HepG2 (cell line): ENCODE results near the gene CHMP4B. TPM values are rescaled to one million over a fixed set of nuclear protein-coding genes. Genes with fewer than 3 reads are reported as not detected.

Source experiments
- HES4 ChIP-seq: sonication (generic); formaldehyde crosslinking; IDR thresholded peaks from 2 replicates; pipeline ENCODE4 v1.9.0; 2021; ENCODE audit warnings: mild to moderate bottlenecking, missing genetic modification reagents, borderline replicate concordance
- MBD4 ChIP-seq: IDR thresholded peaks from 2 replicates; pipeline ENCODE4 v1.6.1; 2012; ENCODE audit warnings: low read length, inconsistent platforms, borderline replicate concordance
- MED13 ChIP-seq: sonication (generic); formaldehyde crosslinking; IDR thresholded peaks from 2 replicates; pipeline ENCODE4 v1.5.0; 2020; ENCODE audit warnings: missing genetic modification reagents
- MTA3 ChIP-seq: sonication (generic); formaldehyde crosslinking; IDR thresholded peaks from 2 replicates; pipeline ENCODE4 v1.4.0; 2020; ENCODE audit warnings: missing genetic modification reagents
- NRL ChIP-seq: sonication (generic); formaldehyde crosslinking; IDR thresholded peaks from 2 replicates; pipeline ENCODE4 v1.5.0; 2020; ENCODE audit warnings: missing genetic modification reagents, mild to moderate bottlenecking, moderate library complexity, borderline replicate concordance
- PHF20 ChIP-seq: sonication (generic); formaldehyde crosslinking; IDR thresholded peaks from 2 replicates; pipeline ENCODE4 v1.5.0; 2020; ENCODE audit warnings: mild to moderate bottlenecking, missing genetic modification reagents
- POLR2A ChIP-seq, 2 experiments: IDR thresholded peaks; 2 replicates each; pipeline ENCODE4 v1.6.1; 2011; ENCODE audit warnings: low read depth in 2 of 2, low read length in 2 of 2, mild to moderate bottlenecking in 1 of 2, moderate library complexity in 1 of 2; ENCODE audit not compliant: insufficient read depth in 1 of 2
- RAD51 ChIP-seq: fragments of 450-650 bp; IDR thresholded peaks from 2 replicates; pipeline ENCODE4 v1.6.1; 2016; ENCODE audit warnings: borderline replicate concordance
- SRSF9 ChIP-seq: fragments of 200-400 bp; formaldehyde crosslinking; IDR thresholded peaks from 2 replicates; pipeline ENCODE4 v1.6.1; 2018; ENCODE audit warnings: borderline replicate concordance, mild to moderate bottlenecking, low read depth, low read length; ENCODE audit not compliant: insufficient read depth, poor library complexity, severe bottlenecking
- THAP11 ChIP-seq: IDR thresholded peaks from 2 replicates; pipeline ENCODE4 v1.6.1; 2016; ENCODE audit warnings: missing biosample characterization, missing genetic modification reagents
- XBP1 ChIP-seq: sonication (generic); formaldehyde crosslinking; IDR thresholded peaks from 2 replicates; pipeline ENCODE4 v1.5.0; 2020; ENCODE audit warnings: missing genetic modification reagents
- ZNF224 ChIP-seq: sonication (generic); formaldehyde crosslinking; IDR thresholded peaks from 2 replicates; pipeline ENCODE4 v1.5.0; 2020; ENCODE audit warnings: mild to moderate bottlenecking, missing genetic modification reagents
- ZNF235 ChIP-seq: sonication (generic); formaldehyde crosslinking; IDR thresholded peaks from 2 replicates; pipeline ENCODE4 v1.8.1; 2023; ENCODE audit warnings: mild to moderate bottlenecking, missing genetic modification reagents, borderline replicate concordance
- ZNF256 ChIP-seq: sonication (generic); formaldehyde crosslinking; conservative IDR thresholded peaks from 2 replicates; pipeline ENCODE4 v1.4.0; 2020; ENCODE audit warnings: missing genetic modification reagents
- ZNF296 ChIP-seq: sonication (generic); formaldehyde crosslinking; conservative IDR thresholded peaks from 2 replicates; pipeline ENCODE4 v1.5.0; 2020; ENCODE audit warnings: mild to moderate bottlenecking, missing genetic modification reagents
- ZNF383 ChIP-seq: sonication (generic); formaldehyde crosslinking; IDR thresholded peaks from 2 replicates; pipeline ENCODE4 v1.4.0; 2020; ENCODE audit warnings: missing genetic modification reagents, mild to moderate bottlenecking, borderline replicate concordance
- ZNF713 ChIP-seq: sonication (generic); formaldehyde crosslinking; IDR thresholded peaks from 2 replicates; pipeline ENCODE4 v1.4.0; 2020; ENCODE audit warnings: mild to moderate bottlenecking, missing genetic modification reagents
- ZNF720 ChIP-seq: sonication (generic); formaldehyde crosslinking; IDR thresholded peaks from 2 replicates; pipeline ENCODE4 v1.4.0; 2020; ENCODE audit warnings: missing genetic modification reagents
- polyA plus RNA-seq, 8 experiments: library from polyadenylated mRNA; depleted of rRNA in 3 of 8; stranded (reverse) in 7 of 8; unstranded in 1 of 8; fragments of >200 nt; fragmentation: Illumina TruSeq in 4 of 8; extraction: Trizol in 4 of 8; gene quantifications; 2 replicates each; pipeline versions ENCODE4 v1.2.1 to v1.2.3, GENCODE V29; 2011 to 2016; ENCODE audit warnings: low read depth in 4 of 8, missing spikeins in 1 of 8, mixed read lengths in 1 of 8; ENCODE audit not compliant: insufficient read depth in 1 of 8
- total RNA-seq, 5 experiments: library from RNA; depleted of rRNA; stranded (reverse); fragments of >200 nt; fragmentation: Illumina TruSeq; extraction: Trizol; gene quantifications; 2 replicates each; pipeline ENCODE4 v1.2.3, GENCODE V29; 2016; ENCODE audit warnings: low read depth in 1 of 5
- TF ChIP-seq, protein P1 (sequence below): sonication (generic); formaldehyde crosslinking; IDR thresholded peaks from 2 replicates; pipeline ENCODE4 v1.4.0; 2020; ENCODE audit warnings: mild to moderate bottlenecking, missing genetic modification reagents
- TF ChIP-seq, protein P2 (sequence below): sonication (generic); formaldehyde crosslinking; IDR thresholded peaks from 2 replicates; pipeline ENCODE4 v1.4.0; 2020; ENCODE audit warnings: missing genetic modification reagents
- TF ChIP-seq, protein P3 (sequence below): sonication (generic); formaldehyde crosslinking; IDR thresholded peaks from 2 replicates; pipeline ENCODE4 v1.8.1; 2023; ENCODE audit warnings: mild to moderate bottlenecking, missing genetic modification reagents
- TF ChIP-seq, protein P4 (sequence below): sonication (generic); formaldehyde crosslinking; IDR thresholded peaks from 2 replicates; pipeline ENCODE4 v1.9.0; 2022; ENCODE audit warnings: low read depth, missing genetic modification reagents
- TF ChIP-seq, protein P5 (sequence below): IDR thresholded peaks from 2 replicates; pipeline ENCODE4 v1.6.1; 2016; ENCODE audit warnings: control low read depth

The CHMP4B gene
- total and polyA plus RNA-seq, 2 of the 13 experiments (the other 11 are each of a cell fraction or from before 2014, with no cell fraction given): 40.1 to 45.6 TPM

DNA sequence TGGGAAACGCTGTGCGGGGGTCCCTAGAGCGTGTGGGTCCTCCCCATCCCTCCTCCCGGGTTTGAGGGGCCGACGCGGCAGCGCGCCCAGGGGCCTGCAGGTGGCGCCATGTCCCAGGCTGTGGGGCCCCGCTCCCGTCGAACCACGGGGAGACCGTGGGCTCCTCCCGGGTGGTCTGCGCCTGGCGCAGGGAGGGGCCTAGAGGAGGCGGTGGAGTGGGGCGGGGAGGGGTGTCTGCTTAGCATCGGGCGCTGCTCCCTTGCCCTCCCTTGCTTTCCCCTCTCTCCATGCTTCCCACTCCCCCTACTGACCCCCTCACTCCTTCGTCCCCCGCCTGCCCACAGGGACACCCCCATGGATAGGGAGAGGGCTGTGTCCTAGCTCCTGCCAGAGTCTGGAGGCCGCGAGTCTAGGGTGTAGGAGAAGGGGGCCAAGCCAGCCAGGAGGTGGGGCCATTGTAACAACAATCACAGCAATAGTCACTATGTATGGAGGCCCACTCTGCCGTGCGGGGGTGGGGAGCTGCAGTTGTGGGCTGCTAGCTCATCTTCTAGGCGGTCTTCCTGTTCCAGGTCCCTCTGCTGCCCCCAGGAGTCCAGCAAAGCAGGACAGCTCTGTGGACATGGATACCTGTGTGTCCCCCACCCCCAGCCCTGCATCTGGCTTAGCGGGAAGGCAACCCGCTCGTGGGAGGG is 51.7 kb downstream of the CHMP4B start (continued):
- TF ChIP-seq, protein P1, sequence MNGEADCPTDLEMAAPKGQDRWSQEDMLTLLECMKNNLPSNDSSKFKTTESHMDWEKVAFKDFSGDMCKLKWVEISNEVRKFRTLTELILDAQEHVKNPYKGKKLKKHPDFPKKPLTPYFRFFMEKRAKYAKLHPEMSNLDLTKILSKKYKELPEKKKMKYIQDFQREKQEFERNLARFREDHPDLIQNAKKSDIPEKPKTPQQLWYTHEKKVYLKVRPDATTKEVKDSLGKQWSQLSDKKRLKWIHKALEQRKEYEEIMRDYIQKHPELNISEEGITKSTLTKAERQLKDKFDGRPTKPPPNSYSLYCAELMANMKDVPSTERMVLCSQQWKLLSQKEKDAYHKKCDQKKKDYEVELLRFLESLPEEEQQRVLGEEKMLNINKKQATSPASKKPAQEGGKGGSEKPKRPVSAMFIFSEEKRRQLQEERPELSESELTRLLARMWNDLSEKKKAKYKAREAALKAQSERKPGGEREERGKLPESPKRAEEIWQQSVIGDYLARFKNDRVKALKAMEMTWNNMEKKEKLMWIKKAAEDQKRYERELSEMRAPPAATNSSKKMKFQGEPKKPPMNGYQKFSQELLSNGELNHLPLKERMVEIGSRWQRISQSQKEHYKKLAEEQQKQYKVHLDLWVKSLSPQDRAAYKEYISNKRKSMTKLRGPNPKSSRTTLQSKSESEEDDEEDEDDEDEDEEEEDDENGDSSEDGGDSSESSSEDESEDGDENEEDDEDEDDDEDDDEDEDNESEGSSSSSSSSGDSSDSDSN: peak; percentile 31; the same call in 1 of the 2 replicates
- TF ChIP-seq ZNF720 (CRISPR knock-in tag) (no peak), ZNF224 (no peak), THAP11 (CRISPR knock-in tag) (no peak), ZNF296 (CRISPR knock-in tag) (no peak), HES4 (no peak), MED13 (no peak), POLR2A (IDR thresholded peaks at IDR 0.05; ENCODE audit: insufficient read depth in 1 of 2, low read depth in 2 of 2, low read length in 2 of 2) (no peak), SRSF9 (no peak), MTA3 (CRISPR knock-in tag) (no peak), PHF20 (CRISPR knock-in tag) (no peak), ZNF383 (CRISPR knock-in tag) (no peak), MBD4 (no peak), ZNF256 (no peak), ZNF713 (CRISPR knock-in tag) (no peak), ZNF235 (no peak), RAD51 (no peak), NRL (CRISPR knock-in tag) (peak; percentile 48; the same call in 1 of the 2 replicates), XBP1 (no peak)
- TF ChIP-seq, protein P2, sequence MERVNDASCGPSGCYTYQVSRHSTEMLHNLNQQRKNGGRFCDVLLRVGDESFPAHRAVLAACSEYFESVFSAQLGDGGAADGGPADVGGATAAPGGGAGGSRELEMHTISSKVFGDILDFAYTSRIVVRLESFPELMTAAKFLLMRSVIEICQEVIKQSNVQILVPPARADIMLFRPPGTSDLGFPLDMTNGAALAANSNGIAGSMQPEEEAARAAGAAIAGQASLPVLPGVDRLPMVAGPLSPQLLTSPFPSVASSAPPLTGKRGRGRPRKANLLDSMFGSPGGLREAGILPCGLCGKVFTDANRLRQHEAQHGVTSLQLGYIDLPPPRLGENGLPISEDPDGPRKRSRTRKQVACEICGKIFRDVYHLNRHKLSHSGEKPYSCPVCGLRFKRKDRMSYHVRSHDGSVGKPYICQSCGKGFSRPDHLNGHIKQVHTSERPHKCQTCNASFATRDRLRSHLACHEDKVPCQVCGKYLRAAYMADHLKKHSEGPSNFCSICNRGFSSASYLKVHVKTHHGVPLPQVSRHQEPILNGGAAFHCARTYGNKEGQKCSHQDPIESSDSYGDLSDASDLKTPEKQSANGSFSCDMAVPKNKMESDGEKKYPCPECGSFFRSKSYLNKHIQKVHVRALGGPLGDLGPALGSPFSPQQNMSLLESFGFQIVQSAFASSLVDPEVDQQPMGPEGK (CRISPR knock-in tag): peak; percentile 21; the same call in 1 of the 2 replicates
- TF ChIP-seq, protein P3, sequence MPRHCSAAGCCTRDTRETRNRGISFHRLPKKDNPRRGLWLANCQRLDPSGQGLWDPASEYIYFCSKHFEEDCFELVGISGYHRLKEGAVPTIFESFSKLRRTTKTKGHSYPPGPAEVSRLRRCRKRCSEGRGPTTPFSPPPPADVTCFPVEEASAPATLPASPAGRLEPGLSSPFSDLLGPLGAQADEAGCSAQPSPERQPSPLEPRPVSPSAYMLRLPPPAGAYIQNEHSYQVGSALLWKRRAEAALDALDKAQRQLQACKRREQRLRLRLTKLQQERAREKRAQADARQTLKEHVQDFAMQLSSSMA: no peak
- TF ChIP-seq, protein P4, sequence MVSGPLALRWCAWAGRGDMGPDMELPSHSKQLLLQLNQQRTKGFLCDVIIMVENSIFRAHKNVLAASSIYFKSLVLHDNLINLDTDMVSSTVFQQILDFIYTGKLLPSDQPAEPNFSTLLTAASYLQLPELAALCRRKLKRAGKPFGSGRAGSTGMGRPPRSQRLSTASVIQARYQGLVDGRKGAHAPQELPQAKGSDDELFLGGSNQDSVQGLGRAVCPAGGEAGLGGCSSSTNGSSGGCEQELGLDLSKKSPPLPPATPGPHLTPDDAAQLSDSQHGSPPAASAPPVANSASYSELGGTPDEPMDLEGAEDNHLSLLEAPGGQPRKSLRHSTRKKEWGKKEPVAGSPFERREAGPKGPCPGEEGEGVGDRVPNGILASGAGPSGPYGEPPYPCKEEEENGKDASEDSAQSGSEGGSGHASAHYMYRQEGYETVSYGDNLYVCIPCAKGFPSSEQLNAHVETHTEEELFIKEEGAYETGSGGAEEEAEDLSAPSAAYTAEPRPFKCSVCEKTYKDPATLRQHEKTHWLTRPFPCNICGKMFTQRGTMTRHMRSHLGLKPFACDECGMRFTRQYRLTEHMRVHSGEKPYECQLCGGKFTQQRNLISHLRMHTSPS (CRISPR knock-in tag): no peak
- TF ChIP-seq, protein P5, sequence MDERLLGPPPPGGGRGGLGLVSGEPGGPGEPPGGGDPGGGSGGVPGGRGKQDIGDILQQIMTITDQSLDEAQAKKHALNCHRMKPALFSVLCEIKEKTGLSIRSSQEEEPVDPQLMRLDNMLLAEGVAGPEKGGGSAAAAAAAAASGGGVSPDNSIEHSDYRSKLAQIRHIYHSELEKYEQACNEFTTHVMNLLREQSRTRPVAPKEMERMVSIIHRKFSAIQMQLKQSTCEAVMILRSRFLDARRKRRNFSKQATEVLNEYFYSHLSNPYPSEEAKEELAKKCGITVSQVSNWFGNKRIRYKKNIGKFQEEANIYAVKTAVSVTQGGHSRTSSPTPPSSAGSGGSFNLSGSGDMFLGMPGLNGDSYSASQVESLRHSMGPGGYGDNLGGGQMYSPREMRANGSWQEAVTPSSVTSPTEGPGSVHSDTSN (CRISPR knock-in tag): no peak
